ENCODE measurements around the gene LOXL3.

Gene LOXL3

DNA sequence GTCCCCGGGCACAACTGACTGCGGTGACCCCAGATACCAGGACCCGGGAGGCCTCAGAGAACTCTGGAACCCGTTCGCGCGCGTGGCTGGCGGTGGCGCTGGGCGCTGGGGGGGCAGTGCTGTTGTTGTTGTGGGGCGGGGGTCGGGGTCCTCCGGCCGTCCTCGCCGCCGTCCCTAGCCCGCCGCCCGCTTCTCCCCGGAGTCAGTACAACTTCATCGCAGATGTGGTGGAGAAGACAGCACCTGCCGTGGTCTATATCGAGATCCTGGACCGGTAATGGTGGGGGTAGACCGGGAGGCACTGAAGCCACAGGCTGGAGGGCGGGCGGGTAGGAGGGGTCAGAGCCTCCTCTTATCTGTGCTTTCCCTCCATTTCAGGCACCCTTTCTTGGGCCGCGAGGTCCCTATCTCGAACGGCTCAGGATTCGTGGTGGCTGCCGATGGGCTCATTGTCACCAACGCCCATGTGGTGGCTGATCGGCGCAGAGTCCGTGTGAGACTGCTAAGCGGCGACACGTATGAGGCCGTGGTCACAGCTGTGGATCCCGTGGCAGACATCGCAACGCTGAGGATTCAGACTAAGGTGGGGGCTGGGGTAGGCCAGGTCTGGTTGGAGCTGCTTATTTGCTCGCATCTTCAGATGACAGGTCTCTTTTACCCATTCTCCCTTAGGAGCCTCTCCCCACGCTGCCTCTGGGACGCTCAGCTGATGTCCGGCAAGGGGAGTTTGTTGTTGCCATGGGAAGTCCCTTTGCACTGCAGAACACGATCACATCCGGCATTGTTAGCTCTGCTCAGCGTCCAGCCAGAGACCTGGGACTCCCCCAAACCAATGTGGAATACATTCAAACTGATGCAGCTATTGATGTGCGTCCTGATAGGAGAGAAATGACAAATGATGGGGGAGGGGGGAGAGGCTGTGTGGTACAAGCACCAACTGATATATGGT, 23.2 kb downstream of the LOXL3 start:
- H3K9ac ChIP-seq (ENCODE audit: low read depth, low read length), result peak overlapping the region; percentile 75; the same call in 1 of the 2 replicates
- peaks cover 6% of the 10 kb centered on the region; the same call in 1 of the 2 replicates for H3K27me3 ChIP-seq (ENCODE audit: insufficient read depth, low read length)
- peak overlapping the region; percentile 99 for H3K4me3 ChIP-seq (ENCODE audit: low read length)
- H3K9me3 ChIP-seq (ENCODE audit: insufficient read depth, low read depth, low read length), result no peaks in the 10 kb centered on the region
- H3K4me1 ChIP-seq (ENCODE audit: insufficient read depth, low read length), result no peaks in the 10 kb centered on the region
- H3K36me3 ChIP-seq (ENCODE audit: insufficient read depth, low read depth, low read length), result peaks cover 61% of the 10 kb centered on the region
- no peak overlapping the region for H3K27ac ChIP-seq (ENCODE audit: low read length)

DNA sequence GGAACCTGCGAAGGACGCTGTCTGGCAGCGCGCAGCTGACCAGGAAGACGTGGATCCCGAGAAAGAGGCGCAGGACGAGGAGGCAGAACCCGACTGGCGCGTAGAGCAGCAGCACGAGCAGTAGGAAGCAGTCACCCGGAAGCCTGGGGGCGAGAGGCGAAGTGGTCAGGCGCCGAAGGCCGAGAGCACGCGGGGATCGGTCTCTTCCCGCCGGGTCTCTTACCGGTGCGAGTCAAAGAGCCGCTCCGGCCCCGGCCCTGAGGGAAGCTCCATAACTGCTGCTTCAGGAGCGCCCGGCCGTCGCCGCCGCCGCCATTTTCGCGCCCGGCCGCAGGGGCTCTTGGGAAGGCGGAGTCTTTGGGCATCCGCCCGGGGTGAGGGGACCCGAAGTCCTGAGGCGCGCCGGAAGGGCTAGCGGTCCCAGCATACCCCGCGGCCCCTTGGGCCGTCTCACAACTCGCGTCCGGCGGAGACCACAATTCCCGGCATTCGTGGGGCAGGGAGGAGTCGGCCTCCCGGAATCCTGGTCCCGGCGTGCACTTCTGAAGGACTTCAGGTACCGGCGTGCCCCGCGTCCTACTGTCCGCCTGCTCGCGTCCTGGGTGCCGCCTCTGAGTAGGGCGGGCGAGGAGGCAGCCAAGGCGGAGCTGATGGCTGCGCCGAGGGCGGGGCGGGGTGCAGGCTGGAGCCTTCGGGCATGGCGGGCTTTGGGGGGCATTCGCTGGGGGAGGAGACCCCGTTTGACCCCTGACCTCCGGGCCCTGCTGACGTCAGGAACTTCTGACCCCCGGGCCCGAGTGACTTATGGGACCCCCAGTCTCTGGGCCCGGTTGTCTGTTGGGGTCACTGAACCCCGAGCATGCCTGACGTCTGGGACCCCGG, 24.1 kb downstream of the LOXL3 start, which contains the start of the genes AUP1 and HTRA2:
TSS of gene AUP1 (minus strand) at position 350 of the 882 bp plus-strand sequence. CDS start at position 273, 77 bp downstream.
TSS of gene HTRA2 (plus strand) at position 577 of the 882 bp plus-strand sequence. CDS start at position 651, 74 bp downstream.
- peaks cover 61% of the 10 kb centered on the region for H3K36me3 ChIP-seq (ENCODE audit: insufficient read depth, low read depth, low read length)
- peak within 1 kb of the TSS; percentile 53 for H3K27ac ChIP-seq (ENCODE audit: low read length)
- no peaks in the 10 kb centered on the region for H3K9me3 ChIP-seq (ENCODE audit: insufficient read depth, low read depth, low read length)
- H3K9ac ChIP-seq (ENCODE audit: low read depth, low read length), result peak within 1 kb of the TSS; percentile 97
- peaks cover 6% of the 10 kb centered on the region; the same call in 1 of the 2 replicates for H3K27me3 ChIP-seq (ENCODE audit: insufficient read depth, low read length)
- H3K4me1 ChIP-seq (ENCODE audit: insufficient read depth, low read length), result no peaks in the 10 kb centered on the region
- H3K4me3 ChIP-seq (ENCODE audit: low read length), result peak within 1 kb of the TSS; percentile 99

DNA sequence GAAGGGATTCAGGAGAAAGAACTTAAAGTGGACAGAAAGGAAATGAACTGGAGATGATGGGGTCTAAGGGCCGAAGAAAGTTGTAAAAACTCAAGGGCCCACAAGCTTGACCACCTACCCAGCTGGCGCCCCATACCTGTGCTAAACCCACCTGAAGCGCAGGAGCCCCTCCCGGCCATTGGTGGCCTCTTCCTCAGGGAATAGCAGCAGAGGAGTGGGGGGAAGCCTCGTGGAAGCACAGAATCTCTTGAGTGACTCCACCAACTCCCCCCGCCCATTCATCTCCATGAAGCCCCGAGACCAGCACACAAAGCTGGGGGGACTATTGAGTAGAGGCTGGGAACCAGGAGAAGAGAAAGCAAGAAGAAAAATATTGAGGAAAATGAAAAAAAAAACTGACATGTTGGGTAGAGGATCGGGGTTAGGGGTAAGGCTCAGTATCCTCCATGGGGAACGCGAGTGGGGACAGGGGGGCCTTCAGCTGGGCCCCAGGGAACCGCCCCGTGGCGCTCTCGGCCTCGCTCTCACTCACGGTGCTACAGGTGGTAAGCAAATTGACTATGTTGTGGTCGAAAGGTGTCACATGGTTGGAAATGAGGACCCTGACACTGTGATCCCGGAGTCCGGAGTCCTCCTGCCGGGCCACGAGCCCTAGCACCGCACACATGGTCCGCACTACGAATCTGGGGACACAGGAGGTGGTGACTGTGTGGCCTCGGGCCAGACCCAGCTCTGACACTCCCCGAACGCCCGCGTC, 25.0 kb downstream of the LOXL3 start:
- Histone ChIP-seq H3K9me3 (ENCODE audit: insufficient read depth, low read depth, low read length) (no peaks in the 10 kb centered on the region), H3K4me3 (ENCODE audit: low read length) (peak overlapping the region; percentile 99), H3K27me3 (ENCODE audit: insufficient read depth, low read length) (peaks cover 7% of the 10 kb centered on the region; the same call in 1 of the 2 replicates), H3K27ac (ENCODE audit: low read length) (peak overlapping the region; percentile 53), H3K9ac (ENCODE audit: low read depth, low read length) (peak overlapping the region; percentile 97), H3K36me3 (ENCODE audit: insufficient read depth, low read depth, low read length) (peaks cover 53% of the 10 kb centered on the region), H3K4me1 (ENCODE audit: insufficient read depth, low read length) (no peaks in the 10 kb centered on the region)

DNA sequence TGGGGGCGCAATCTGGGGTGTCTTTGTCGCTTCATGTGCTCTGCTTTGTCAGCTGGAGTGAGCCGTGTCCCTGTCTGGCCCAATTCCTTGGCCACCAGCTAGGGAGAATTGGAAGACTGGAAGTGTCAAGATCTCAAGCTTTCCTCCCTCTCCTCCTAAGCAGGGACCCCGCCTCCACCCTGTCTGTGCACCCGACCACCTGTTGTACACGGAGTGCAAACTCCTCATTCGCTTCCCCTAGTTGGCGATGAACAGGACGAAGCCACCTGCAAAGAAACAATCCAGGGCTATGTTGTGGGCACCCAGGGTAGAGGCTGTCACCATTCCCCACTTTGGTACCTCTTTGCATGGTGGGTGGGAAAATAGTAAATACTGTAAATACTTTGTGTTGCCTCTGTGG, 26.0 kb downstream of the LOXL3 start:
- Histone ChIP-seq H3K4me3 (ENCODE audit: low read length) (no peak overlapping the region), H3K27me3 (ENCODE audit: insufficient read depth, low read length) (peaks cover 17% of the 10 kb centered on the region), H3K36me3 (ENCODE audit: insufficient read depth, low read depth, low read length) (peaks cover 42% of the 10 kb centered on the region), H3K4me1 (ENCODE audit: insufficient read depth, low read length) (no peaks in the 10 kb centered on the region), H3K9me3 (ENCODE audit: insufficient read depth, low read depth, low read length) (no peaks in the 10 kb centered on the region), H3K9ac (ENCODE audit: low read depth, low read length) (no peak overlapping the region), H3K27ac (ENCODE audit: low read length) (no peak overlapping the region)

DNA sequence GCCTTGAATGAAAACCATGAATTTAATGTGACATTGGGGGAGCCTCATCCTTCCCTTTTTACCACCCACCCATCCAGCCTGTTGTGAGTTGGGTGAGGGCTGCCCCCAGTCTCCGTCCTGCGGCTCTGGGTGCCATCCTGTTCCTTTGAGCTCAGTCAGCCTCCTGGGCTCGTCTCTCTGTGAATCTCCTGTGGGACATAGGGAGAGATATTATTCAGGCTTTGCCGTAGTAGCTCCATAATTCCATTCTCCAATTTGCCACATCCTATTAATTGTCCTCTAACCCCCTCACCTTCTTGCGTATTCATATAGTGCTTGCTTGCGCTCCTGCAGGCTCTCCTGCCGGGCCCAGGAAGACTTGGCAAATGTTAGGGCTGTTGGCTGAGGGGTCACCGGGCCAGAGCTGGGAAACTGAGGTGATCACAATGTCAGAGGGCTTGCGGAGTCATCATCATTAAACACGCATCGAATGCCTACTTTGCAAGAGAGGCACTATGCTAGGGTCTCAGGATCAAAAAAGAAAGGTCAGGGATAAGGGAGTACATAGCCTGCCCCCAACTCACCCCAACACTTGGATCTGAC, 27.0 kb downstream of the LOXL3 start:
- Histone ChIP-seq H3K36me3 (ENCODE audit: insufficient read depth, low read depth, low read length) (peaks cover 32% of the 10 kb centered on the region), H3K27ac (ENCODE audit: low read length) (no peak overlapping the region)

DNA sequence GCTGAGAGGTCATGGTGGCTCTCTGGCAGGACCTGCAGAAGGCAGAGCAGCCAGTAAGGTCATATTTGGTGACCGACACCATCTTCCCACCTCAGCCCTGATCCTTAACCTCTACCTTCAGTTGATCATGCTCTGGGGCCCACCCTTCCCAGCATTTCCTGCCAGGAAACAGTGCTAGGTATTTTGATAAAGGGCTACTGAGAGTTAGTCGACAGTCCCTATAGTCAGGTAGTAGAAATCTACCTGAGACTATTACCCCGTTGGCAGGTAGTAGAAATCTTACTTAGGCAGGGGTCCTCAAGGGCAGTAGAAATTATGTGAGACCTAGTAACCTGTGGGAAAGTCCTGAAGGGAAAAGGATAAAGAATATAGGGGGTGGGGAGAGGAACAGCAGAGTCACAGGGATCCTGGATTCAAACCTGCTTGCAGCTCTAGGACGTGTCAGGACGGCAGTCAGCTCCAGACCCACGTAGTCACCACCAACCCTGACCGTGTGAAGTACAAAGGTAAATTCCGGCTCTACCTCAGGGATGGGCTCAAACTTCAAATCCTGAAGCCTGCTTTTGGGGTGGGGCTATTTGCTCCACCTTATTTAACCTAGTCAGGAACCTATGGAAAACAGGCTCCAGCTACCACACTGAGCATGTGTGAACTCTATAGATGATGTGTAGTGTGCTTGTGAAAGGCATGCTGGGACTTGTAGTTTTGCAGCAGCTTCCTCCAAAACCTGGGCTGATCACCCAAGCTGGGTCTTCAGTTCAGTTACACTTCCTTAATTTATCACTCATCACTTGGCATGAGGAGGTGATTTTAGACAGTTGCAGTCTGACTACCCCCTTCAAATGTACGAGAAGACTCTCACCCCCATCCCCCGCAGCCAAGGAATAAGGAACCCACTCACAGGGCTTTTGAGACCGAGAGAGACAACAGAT, 27.8 kb downstream of the LOXL3 start, which contains the start of gene DQX1:
TSS of gene DQX1 (minus strand) at position 515 of the 932 bp plus-strand sequence. CDS start at position 13, 502 bp downstream.
- Histone ChIP-seq H3K9me3 (ENCODE audit: insufficient read depth, low read depth, low read length) (no peaks in the 10 kb centered on the region), H3K4me1 (ENCODE audit: insufficient read depth, low read length) (no peaks in the 10 kb centered on the region), H3K27ac (ENCODE audit: low read length) (no peak within 1 kb of the TSS), H3K27me3 (ENCODE audit: insufficient read depth, low read length) (peaks cover 34% of the 10 kb centered on the region), H3K36me3 (ENCODE audit: insufficient read depth, low read depth, low read length) (peaks cover 26% of the 10 kb centered on the region), H3K9ac (ENCODE audit: low read depth, low read length) (no peak within 1 kb of the TSS), H3K4me3 (ENCODE audit: low read length) (no peak within 1 kb of the TSS)

More for the DNA sequence above, 27.0 kb downstream of the LOXL3 start:
- no peak overlapping the region for H3K9ac ChIP-seq (ENCODE audit: low read depth, low read length)
- H3K9me3 ChIP-seq (ENCODE audit: insufficient read depth, low read depth, low read length), result no peaks in the 10 kb centered on the region
- peaks cover 27% of the 10 kb centered on the region for H3K27me3 ChIP-seq (ENCODE audit: insufficient read depth, low read length)
- H3K4me3 ChIP-seq (ENCODE audit: low read length), result no peak overlapping the region
- H3K4me1 ChIP-seq (ENCODE audit: insufficient read depth, low read length), result no peaks in the 10 kb centered on the region

DNA sequence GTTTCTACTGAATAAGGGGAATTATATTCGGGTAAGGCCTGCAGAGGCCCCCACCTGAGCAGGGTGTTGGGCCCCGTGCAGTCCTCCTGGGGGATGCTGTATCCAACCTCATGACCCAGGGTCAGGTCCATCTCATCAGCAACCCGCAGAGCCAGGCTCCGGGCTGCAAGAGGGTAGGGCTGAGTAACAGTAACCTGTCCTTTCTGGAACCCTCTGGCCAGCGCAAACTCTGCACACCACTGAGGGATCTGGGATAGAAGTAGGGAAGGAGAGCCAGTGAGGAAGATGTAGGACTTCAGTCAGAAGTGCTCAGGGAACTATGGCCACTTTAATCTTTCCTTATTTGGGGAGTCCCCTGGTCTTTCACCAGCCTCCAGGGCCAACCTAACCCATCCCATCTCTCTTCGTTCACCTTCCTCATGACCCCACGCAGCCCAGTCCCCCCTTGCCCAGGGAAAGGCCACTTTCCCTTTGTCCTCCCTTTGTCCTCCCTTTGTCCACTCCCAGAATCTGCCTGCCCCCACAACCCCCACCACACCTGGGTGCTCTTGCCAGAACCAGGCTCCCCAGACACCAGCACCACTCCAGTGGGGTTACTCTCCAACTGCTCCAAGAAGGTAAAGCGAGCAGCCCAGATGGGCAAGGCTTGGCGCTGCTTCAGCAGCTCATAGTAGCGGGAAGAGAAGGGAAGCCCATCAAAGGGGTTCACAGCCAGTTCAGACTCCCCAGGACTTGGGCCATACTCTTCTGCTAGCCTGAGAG, 28.6 kb downstream of the LOXL3 start:
- Histone ChIP-seq H3K4me3 (ENCODE audit: low read length) (no peak overlapping the region), H3K27ac (ENCODE audit: low read length) (no peak overlapping the region), H3K36me3 (ENCODE audit: insufficient read depth, low read depth, low read length) (peaks cover 26% of the 10 kb centered on the region), H3K9me3 (ENCODE audit: insufficient read depth, low read depth, low read length) (no peaks in the 10 kb centered on the region), H3K27me3 (ENCODE audit: insufficient read depth, low read length) (peaks cover 37% of the 10 kb centered on the region), H3K4me1 (ENCODE audit: insufficient read depth, low read length) (no peaks in the 10 kb centered on the region), H3K9ac (ENCODE audit: low read depth, low read length) (no peak overlapping the region)

DNA sequence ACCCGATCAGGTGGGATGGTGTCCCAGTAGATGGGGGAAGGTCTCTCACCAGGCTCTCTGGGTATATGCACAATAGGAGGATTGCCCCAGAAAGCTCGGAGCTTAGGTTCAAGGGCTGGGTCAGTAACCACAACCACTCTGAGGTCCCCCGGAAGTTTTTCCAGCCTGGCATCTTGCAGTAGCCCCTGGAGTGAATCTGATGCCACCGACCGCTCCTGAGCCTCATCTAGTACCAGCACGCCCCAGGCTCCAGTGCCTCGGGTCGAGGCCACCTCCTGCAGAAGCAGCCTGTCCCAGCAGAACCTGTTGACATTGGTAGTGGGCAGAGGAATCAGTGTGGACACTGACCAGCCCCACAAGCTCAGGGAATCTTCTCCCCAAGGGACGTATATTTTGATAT, 29.7 kb downstream of the LOXL3 start:
- peaks cover 26% of the 10 kb centered on the region for H3K36me3 ChIP-seq (ENCODE audit: insufficient read depth, low read depth, low read length)
- no peak overlapping the region for H3K27ac ChIP-seq (ENCODE audit: low read length)
- no peak overlapping the region for H3K4me3 ChIP-seq (ENCODE audit: low read length)
- H3K9ac ChIP-seq (ENCODE audit: low read depth, low read length), result no peak overlapping the region
- H3K27me3 ChIP-seq (ENCODE audit: insufficient read depth, low read length), result peaks cover 48% of the 10 kb centered on the region
- H3K4me1 ChIP-seq (ENCODE audit: insufficient read depth, low read length), result no peaks in the 10 kb centered on the region
- no peaks in the 10 kb centered on the region for H3K9me3 ChIP-seq (ENCODE audit: insufficient read depth, low read depth, low read length)

DNA sequence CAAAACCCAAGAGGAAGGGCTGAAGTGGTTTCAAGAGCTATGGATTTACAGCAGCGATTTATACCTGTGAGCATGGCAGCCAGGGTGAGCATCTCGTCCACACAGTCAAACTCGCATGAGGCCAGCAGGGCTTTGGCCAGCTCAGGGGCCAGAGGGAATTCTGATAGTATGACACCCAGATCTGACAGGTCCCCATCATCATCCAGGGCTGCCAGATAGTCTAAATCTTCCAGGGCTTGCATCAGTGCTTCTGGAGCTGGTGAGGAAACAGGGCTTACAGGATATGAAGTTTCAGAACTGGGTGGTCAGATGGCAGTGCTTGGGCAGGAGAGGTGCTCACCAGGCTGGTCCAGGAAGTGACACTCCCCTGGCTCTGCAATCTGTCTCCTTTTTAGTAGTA, 31.2 kb downstream of the LOXL3 start:
- H3K27ac ChIP-seq (ENCODE audit: low read length), result no peak overlapping the region
- H3K36me3 ChIP-seq (ENCODE audit: insufficient read depth, low read depth, low read length), result peaks cover 18% of the 10 kb centered on the region
- H3K27me3 ChIP-seq (ENCODE audit: insufficient read depth, low read length), result peaks cover 63% of the 10 kb centered on the region
- H3K9me3 ChIP-seq (ENCODE audit: insufficient read depth, low read depth, low read length), result no peaks in the 10 kb centered on the region
- H3K9ac ChIP-seq (ENCODE audit: low read depth, low read length), result no peak overlapping the region
- H3K4me3 ChIP-seq (ENCODE audit: low read length), result no peak overlapping the region
- H3K4me1 ChIP-seq (ENCODE audit: insufficient read depth, low read length), result no peaks in the 10 kb centered on the region

Data from iPS-20b (cell line).